Activated CD4-positive, CD25-positive, alpha-beta regulatory T cell treated with anti-CD3 and anti-CD28 coated beads, Interleukin-2, amount 50 U/mL, for 24 hours (primary cell): ENCODE measurements around the gene SHROOM2.
A peak's percentile ranks its signal among the peaks of the same experiment; 100 is the strongest.

Experiments
- ATAC-seq, 2 donors: fragments of 150-1000 bp; cut with Tn5 transposase; one replicate each; pipeline ENCODE4 v1.10.0; 2021; ENCODE audit warnings: mild to moderate bottlenecking in 1 of 2, moderate library complexity in 1 of 2

SHROOM2 gene

DNA sequence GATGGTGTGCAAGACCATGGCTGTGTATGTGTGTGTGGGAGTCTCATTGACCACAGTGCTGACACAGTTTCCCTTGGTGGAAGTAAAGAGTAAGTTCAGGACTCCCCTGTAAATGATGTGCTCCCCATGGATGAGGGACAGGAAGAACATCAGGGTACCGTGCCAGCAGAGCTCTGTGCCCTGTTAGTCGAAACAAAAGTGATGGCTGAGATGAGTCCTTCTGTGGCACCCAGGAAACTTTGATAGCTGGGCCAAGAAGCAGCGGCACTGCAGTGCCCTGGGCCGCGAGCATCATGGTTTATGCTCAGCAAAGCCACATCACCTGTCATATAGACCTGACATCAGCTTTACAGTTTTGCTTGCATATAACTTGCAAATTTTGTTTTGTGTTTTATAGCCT, 119.5 kb downstream of the SHROOM2 start:
- ATAC-seq: no peak

DNA sequence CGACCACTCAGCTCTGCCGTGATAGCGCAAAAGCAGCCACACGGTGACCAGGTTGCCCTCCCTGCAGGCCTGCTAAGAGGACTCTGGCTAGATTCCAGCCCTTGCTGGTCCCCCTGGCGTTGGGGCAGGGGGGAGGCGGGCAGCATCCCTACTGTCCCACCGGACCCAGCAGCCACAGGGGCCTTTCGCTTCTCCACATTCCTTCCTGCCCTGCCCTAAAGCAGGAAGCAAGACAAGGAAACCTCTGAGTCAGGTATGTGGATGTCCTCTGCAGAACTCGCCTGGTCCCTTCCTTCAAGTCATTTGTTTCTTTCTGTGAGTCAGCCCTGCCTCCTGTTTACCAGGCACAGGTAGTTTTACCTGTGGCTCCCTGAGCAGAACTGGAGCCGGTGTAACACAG, 120.7 kb downstream of the SHROOM2 start:
- no peak for ATAC-seq

DNA sequence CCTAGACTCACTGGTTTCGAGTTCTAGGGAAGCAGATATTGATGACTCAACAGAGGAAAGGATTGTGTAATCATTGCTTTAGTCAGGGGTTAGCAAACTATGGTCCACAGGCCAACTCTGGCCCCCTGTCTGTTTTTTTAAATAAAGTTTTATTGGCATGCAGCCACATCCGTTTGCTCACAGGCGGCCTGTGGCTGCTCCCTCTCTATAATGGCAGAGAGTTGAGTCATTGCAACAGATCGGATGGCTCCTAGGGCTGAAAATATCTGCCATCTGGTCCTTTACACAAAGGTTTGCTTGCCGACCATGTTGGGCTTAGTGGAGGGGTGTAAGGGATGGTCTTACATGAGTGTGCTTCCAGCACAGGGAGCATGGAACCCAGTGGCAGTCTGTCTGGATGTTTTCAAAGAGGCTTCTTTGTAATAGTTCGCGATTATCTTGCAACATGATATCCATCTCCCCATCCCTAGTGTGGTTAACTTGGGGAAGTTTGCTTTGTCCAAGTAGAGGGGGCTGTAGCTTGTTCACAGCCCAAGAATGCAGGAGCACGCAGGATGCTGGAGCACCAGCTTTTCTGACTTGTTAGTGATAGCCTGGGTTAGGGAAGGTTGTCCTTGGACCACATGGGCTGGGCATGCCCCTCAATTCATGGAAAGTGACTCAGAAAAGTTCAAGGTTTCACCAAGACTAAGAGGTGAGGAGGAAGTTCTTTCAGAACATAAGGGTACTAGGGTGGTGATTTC, 121.6 kb downstream of the SHROOM2 start:
- no peak for ATAC-seq

DNA sequence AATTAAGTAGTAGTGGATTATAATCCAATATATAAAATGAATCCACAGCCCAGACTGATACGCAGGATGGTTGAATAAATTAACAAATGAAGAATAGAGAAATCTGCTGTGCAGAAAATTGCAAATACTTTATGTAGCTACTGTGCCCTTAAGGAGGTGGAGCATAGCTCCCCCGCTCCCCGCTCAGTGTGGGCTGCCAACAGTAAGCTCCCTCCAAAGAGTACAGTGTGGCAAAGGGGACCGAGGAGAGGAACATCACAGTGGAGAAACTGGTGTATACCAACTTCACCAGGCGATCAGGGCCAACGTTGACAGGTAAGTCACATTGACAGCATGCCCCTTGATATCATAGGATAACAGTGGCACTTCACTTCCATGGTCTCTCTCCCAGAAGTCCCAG, 123.0 kb downstream of the SHROOM2 start:
- ATAC-seq: no peak

DNA sequence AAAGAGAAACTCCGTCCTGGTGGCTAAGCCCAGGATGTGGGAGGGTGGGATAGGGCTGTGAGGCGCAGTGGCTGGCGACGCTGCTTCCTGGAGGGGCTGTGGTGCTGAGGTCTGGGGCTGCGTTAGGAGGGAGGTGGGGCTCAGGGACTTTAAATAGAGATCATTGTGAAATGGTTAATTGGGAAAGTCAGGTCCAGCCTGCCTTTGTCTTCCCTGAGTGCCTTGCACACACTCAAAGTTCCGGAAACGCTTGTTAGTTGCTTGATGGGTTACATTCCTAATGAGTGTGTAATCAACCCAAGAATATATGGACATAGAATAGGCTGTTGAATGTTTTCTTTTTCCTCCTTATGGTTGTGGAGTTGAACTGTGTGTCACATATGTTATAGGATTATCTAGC, 125.3 kb downstream of the SHROOM2 start:
- ATAC-seq: no peak

DNA sequence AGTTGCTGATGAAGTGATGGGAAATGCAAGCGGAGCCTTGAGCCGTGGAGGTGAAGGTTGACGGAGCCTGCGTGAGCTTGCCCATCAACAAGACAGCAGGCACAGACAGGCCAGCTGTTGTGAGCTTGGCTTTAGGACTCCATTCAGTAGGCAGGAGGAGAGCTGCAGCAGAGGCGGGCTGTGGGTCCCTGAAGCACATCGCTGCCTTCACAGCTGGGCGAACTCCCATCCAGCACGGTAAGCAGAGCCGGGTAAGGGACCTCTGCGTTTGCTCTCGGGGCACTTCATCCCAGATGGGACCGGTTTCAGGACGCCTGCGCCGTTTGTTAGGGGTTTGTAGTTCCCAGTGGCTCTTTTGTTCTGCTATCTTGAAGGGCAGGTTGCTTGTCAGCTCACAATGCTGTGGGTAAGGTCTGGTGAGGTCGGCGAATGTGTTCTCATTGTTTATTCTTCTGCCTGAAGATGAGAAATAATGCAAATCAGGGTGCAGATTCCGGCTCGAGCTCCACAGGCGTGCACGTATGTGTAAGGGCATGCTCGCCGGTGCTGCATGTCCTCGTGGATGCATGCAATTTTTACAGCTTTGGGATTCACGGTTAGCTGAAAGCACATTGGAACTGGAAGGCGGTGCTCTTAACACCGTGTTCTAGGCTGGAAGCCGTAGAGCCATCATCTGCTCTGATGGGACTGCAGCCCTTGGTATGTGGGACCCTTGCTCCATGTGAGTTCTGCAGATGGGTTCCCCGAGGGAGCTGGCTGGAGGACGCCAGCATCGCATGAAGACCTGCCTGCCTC, 126.3 kb downstream of the SHROOM2 start:
- ATAC-seq: no peak

DNA sequence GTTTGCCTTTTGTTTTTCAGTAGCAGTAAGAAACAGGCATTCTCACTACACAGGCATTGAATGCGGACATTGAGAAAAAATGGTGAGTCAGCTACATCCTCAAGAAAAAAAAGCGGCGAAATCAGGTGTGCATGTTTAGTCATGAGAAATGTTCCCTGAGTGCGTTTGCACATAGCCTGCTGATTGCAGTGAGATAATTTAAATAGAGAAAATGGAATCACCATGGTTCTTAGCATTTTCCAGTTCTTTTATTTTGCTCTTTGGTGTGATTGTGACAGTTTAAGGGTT, 126.9 kb downstream of the SHROOM2 start:
- ATAC-seq: no peak

DNA sequence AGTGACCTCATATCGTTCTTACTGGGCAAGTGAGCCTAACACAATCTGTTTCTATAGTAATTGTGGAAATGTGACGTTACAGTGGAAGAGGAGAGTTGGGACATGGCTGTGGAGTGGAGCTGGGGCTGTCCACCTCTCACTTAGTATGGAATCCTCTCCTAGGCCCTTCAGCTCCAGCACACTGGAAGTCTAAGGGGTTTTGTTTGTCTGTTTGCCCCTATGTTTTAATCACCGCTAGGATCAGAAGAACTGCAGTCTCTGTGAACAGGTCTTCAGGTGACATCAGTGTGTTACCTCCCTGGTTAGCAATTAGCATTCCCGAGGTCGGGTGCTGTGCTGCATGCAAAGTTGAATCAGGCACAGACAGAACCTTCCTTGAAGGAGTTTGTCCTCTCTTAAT, 131.6 kb downstream of the SHROOM2 start:
- ATAC-seq: no peak

DNA sequence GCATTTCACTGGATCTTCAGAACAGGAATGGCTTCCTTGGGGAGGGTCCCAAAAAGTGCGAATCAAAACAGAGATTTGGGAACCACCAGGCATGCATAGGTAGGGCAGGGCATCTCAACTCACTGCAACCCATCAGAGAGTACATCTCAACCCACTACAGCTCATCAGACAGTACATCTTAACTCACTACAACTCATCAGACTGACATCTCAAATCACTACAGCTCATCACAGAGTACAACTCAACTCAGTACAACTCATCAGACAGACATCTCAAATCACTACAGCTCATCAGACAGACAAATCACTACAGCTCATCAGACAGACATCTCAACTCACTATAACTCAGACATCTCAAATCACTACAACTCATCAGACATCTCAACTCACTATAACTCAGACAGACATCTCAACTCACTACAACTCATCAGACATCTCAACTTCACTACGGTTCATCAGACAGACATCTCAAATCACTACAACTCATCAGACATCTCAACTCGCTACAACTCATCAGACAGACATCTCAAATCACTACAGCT, 133.5 kb downstream of the SHROOM2 start:
- peak; percentile 55 for ATAC-seq

DNA sequence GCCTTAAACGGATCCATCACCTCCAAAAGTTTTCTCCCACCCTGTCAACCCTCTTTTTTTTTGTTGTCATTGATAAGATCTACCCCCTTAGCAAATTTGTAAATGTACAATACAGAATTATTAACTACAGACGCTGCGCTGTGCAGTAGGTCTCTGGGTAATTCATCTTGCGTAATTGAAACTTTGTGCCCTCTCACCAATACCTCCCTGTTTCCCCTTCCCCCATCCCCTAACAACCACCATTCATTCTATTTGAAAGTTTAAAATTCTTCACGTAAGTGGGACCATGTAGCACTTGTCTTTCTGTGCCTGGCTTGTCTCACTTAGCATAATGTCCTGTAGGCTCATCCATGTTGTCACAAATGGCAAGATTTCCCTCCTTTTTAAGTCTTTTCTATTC, 135.2 kb downstream of the SHROOM2 start:
- ATAC-seq: no peak

DNA sequence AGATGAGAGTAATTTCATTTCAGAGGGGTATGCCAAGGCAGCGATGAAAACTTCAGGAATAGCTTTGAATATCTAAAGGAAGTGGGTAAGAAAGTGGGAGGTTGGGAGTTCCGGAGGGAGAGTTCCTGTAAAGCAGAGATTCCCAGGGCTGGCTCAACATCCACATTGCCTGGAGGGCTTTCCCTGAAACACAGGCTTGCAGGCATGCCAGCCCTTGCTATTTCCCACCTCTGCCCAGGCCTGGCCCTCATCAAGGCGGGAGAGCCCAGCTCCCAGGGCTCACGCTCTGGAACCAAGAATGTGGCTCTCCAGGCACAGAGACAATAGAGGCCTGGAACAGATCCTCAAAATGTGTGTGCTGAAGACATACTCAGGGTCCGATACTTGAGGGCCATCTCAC, 137.1 kb downstream of the SHROOM2 start:
- ATAC-seq: no peak

DNA sequence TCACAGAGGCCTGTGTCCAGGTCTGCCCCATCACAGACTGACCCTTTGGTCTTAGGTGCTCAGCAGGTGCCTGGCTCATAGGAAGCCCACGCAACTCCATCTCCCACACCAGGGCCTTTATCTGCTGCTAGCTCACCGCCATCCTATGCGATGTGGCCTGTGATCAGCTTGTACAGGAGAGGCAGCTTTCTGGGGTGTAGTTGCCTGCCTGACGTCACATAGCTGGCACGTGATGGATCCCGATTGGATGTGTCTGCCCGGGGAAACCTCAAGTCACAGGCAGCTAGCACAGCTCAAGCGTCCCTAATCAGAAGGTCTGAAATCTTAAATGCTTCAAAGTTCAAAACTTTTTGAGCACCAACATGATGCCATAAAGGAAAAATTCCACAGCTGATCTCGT, 139.8 kb downstream of the SHROOM2 start:
- ATAC-seq: no peak

DNA sequence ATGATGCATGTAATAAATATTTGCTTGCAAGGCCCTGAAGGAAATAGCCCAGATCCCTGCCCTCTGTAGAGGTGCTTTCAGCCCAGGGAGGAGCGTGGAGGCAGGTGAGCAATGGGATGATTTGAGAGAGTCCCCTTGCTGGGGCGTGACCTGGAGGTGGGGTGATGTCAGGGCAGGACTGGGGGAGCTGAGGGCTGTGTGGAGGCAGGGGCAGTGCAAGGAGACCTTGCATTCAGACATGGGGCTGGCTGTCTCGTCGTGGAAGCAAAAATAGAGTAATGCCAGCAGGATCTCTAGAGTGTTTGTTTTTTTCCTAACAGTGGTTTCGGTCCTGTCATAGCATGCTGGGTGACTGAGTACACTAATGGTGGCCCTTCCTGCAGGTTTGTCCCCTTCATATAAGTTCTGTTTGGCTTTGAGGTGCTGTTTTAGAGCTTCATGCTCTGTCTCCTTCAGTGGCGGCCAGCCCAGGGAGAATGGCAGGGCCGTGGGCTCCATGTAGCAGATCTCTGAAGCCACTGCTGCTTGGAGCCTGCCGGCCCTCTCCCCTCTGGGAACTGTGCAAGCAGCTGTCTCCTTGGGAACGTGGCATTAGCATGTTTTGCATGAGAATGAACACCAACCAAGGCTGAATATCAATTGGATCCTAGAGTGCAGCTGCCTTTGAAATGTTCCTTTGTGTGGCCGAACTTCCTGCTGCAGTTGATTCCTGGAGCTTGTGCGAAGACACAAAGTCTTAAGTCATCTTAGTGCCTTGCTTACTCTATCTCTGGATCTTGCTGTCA, 141.7 kb downstream of the SHROOM2 start:
- ATAC-seq: no peak

DNA sequence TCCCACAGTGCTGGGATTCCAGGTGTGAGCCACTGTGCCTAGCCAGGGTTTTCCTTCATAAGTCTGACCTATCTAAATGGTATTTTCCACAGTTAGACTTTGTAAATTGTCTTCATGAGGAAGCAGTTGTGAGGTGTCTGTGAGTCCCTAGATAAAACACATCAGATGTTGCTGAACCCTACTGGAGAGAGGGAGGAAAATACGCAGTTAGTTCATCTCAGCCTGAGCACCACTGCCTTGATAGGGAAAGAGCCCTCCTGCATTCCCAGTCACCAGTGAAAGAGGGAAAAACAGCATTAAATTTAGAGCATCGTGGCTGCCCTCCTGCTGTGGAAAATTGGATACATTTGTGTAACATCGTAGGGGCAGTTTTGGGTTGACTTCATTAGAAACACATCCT, 149.2 kb downstream of the SHROOM2 start:
- ATAC-seq: no peak

DNA sequence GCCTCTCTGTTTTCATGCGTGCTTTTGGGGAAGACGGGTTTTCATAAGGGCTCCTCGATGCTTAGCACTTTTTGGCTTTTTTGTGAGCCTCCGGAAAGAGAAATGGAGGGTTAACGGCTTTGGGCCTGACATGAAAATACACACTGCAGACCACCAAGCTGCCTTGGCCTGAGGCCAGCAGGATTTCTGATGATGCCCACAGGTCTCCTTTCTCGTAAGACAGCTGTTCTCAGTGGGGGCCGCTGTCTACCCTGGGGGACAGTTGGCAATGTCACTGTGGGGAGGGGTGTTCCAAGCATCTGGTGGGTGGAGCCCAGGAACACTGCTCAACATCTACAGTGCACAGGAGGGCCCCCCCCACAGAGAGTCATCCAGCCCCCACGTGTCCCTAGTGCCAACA, 151.5 kb downstream of the SHROOM2 start:
- ATAC-seq: no peak

DNA sequence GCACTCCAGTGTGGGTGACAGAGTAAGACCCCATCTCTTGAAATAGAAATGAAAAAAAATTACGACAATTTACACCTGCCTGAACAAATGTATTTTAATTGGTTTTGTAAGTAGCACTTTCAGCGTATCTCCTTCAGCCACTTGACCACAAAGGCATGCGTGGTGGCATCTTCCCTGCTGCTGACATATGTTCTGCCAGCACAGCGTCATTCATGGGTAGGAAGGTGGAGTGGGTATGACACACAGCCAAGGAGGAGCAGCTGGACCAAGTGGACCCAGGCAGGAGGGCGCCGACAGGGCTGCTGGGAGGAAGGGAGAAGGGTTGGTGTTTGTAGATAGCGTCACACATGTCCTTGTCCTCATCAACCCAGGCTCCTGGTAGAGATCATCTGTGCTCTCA, 152.3 kb downstream of the SHROOM2 start:
- ATAC-seq: no peak

DNA sequence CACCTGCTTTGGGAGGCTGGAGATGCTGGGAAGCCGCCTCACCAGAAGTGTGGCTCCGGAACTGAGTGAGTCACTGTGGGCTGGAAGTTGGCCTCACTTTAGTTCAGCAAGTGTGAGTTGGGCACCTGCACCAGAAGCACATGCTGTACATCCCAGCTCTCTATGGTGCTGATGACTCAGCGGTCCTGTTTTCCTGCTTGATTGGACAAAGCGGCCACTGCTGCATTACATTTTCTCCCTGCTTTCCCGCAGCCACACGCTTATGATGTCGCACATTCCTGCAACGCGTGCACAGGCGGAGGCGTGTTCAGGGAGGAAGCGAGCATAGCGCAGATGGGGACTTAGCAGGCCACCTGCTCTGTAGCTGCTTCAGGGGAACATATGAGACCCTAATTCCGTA, 154.2 kb downstream of the SHROOM2 start:
- no peak for ATAC-seq

DNA sequence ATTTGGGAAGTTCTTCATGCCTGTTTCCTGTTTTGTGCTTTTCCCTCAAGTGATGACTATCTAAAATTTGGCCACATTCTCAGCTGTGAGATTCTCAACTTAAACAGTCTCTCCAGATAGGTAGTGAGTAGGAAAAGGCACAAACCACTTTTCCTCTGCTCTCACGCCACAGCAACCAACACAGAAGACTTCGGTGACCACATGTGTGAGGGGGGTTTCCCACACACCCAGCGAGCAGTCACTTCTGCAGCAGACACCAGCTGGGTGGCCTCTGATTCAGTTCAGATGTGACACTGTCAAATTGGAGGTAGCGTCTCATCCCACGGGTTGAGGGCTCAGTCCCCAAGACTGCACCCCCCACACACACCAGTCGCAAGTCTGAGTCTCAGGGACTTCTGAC, 155.9 kb downstream of the SHROOM2 start:
- peak; percentile 91 for ATAC-seq

DNA sequence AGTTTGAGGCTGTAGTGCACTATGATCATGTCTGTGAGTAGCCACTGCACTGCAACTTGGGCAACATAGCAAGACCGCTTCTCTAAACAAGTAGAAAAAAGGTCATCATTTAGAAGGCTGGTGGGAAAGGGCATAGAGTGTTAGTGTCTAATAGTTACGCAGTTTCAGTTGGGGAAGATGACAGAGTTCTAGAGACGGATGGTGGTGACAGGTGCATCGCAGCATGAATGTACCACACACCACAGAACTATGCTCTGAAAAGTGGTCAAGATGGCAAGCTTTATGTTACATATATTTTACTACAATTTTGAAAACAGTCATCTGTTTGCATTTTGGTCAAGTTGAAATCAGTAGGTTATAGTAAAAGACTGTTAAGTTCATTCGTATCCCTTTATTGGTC, 157.2 kb downstream of the SHROOM2 start:
- ATAC-seq: peak; percentile 24 to 30

DNA sequence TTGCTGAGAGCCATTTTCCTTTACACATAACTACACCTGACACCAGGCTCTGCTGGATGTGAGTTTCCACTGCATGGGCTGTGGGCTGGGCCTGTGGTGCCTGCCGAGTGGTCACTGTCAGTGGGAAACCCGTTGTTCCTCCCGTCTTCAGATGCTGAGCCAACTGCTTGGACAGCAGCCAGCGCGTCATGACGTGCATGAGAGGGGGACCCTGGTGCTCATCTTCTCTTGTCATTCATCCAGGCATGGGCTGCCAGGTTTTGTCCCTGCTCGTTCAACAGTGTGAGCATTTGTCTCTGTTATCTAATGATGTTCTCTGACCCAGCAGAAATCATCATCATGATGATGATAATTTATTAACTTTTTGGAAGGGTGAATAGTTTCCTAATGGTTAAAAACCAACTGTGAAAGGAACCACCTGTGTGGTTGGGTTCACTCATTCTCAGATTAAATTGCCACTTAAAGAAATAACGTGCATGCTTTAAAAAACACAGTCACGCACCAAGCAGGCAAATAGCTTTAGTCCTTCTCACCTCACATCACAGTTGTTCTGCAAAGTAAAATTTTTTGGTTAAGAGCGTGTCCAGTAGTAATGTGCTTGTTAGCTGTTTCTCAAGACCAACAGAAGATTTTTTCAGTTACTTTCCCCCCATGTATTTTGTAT, 161.0 kb downstream of the SHROOM2 start:
- ATAC-seq: no peak

DNA sequence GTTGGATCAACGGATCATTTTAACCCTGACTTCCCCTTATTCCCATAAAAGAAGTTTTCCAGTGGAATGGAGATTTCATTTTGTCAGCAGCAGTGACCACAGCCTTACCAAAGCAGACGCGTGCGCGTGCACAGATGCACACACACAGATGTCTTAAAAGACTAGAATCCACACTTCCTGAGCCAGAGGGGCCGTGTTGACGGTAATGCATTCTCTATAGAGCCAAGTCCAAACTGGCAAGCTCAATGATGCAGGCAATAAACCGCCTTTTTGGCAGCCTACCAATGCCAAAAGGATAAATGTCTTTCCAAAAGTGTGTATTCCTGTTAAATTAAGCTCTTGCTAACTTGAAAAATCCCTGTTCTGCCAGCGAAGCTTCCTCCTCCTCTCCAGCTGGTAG, 162.2 kb downstream of the SHROOM2 start:
- ATAC-seq: no peak

DNA sequence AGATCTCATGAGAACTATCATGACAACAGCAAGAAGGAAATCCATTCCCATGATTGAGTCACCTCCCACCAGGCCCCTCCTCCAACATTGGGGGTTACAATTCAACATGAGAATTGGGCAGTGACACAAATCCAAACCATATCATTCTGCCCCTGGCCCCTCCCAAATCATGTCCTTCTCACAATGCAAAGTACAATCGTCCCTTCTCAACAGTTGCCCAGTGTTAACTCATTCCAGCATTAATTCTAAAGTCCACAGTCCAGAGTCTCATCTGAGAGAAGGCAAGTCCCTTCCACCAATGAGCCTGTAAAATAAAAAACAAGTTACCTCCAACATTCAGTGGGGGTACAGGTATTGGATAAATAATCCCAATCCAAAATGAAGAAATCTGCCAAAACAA, 166.1 kb downstream of the SHROOM2 start:
- no peak for ATAC-seq

DNA sequence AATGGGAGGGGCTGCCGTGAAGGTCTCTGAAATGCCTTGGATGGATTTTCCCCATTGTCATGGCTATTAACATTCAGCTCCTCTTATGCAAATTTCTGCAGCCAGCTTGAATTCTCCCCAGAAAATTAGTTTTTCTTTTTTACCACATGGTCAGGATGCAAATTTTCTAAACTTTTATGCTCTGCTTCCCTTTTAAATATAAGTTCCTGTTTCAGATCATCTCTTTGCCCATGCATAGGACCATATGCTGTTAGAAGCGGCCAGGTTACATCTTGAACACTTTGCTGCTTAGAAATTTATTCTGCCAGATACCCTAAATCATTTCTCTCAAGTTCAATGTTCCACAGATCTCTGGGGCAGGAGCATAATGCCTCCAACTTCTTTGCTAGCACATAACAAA, 167.2 kb downstream of the SHROOM2 start:
- ATAC-seq: no peak
